ENCODE data around the gene AP2A2. TPM values are rescaled to one million over a fixed set of nuclear protein-coding genes. Genes with fewer than 3 reads are reported as not detected.

The AP2A2 gene
- total RNA-seq (2013) = 14.4 TPM
- polyA plus RNA-seq (10 to 100 TPM in 1 of 3 donors, 1 to 10 TPM in 2; 5.7 to 61.0 (median 8.2) TPM), polyA minus RNA-seq (25.5 and 31.0 TPM in 2 replicates), total RNA-seq (13.4 to 55.9 (median 35.4) reads per million in 11 experiments)

- H3K36me3 ChIP-seq (replicated peaks in 1 of 2; ENCODE audit: control insufficient read depth in 1 of 2, insufficient read depth in 2 of 2, low read length in 2 of 2) = peaks cover 0 to 5% of the 10 kb centered on the region in 2 donors
- peaks cover 45% of the 10 kb centered on the region for H3K79me2 ChIP-seq (ENCODE audit: insufficient read depth, low read length)
- intact Hi-C loops (cut with micrococcal nuclease) = loop anchor here in 1 of 2 donors (5.0 kb wide), 1 partner anchor 78 kb away; no protein-coding TSS in a partner anchor
- 4% methylated on average over 117 of the region's 124 CpGs for WGBS (ENCODE audit: insufficient coverage)
- no peaks in the 10 kb centered on the region for H3K9me3 Mint-ChIP-seq
- H3K27me3 ChIP-seq (ENCODE audit: control insufficient read depth in 2 of 2, insufficient read depth in 2 of 2, low read length in 2 of 2) = no peaks in the 10 kb centered on the region
- peak within 1 kb of the TSS; percentile 81 to 89 for H3K4me3 Mint-ChIP-seq
- peak within 1 kb of the TSS in 6 of 7 donors; percentile 2 to 85 (median 52) for H3K27ac Mint-ChIP-seq
- H3K36me3 Mint-ChIP-seq = peaks cover 8 to 18% of the 10 kb centered on the region in 2 donors
- peak within 1 kb of the TSS; percentile 66 to 81 (median 76) for H3K4me3 ChIP-seq (replicated peaks in 1 of 3; ENCODE audit: low read depth in 2 of 3, low read length in 3 of 3)
- H3K4me1 ChIP-seq (ENCODE audit: control insufficient read depth in 1 of 2, insufficient read depth in 2 of 2, low read length in 2 of 2) = peaks cover 13 to 15% of the 10 kb centered on the region in 2 donors
- H3K9me3 ChIP-seq (replicated peaks in 1 of 2; ENCODE audit: control insufficient read depth in 1 of 2, insufficient read depth in 1 of 2, low read length in 2 of 2) = no peaks in the 10 kb centered on the region
- peak; percentile 84 to 92 (median 86) for DNase-seq
- peak within 1 kb of the TSS in 1 of 2 donors; percentile 67 for H3K27ac ChIP-seq (ENCODE audit: low read depth in 1 of 2, low read length in 2 of 2)
- peaks cover 22% of the 10 kb centered on the region for H3K4me1 Mint-ChIP-seq
- peak within 1 kb of the TSS; percentile 73 for H3K9ac ChIP-seq (ENCODE audit: insufficient read depth, low read length, poor library complexity, severe bottlenecking)
- no peaks in the 10 kb centered on the region for H3K27me3 Mint-ChIP-seq (ENCODE audit: low read depth in 3 of 3)
- H4K20me1 ChIP-seq (ENCODE audit: insufficient read depth, low read length) = peaks cover 44% of the 10 kb centered on the region
- H3K4me2 ChIP-seq (replicated peaks; ENCODE audit: extremely low read depth, low read length, poor library complexity, severe bottlenecking) = peak within 1 kb of the TSS; percentile 93
- TF ChIP-seq CTCF (IDR thresholded peaks at IDR 0.05) = peak; percentile 92
- H2AFZ ChIP-seq (ENCODE audit: insufficient read depth, low read depth, low read length, poor library complexity, severe bottlenecking) = peak within 1 kb of the TSS; percentile 63
Observed at GRCh38 chr11:925496-926301, at the start of gene AP2A2. TSS of gene AP2A2 (plus strand) at chr11:925870. CDS start at chr11:926022, 152 bp downstream.

DNA sequence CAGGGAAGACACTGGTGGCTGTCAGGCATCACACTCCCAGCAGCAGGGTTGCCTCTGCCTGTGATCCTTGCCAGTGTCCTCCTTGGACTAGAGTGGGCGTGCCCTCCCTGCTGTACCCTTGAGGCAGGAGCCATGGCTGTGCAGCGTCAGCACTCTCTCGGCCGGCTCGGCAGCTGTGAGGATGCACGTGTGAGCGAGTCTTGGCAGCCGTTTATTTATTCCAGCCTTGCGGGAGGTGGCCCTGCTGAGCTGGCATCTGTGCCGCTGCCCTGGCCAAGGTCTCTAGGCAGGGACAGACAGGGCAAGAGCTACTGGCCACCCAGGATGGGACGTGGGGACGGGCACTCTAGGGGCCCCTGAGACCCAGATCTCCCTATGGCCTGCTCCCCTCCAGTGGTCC is 49.1 kb upstream of the AP2A2 start:
- 96% methylated on average over 12 of the region's 12 CpGs for WGBS (ENCODE audit: insufficient coverage)
- Histone ChIP-seq H3K79me2 (ENCODE audit: insufficient read depth, low read length) (no peaks in the 10 kb centered on the region), H3K9ac (ENCODE audit: insufficient read depth, low read length, poor library complexity, severe bottlenecking) (no peak overlapping the region), H3K27me3 (ENCODE audit: control insufficient read depth in 2 of 2, insufficient read depth in 2 of 2, low read length in 2 of 2) (no peaks in the 10 kb centered on the region), H3K4me2 (replicated peaks; ENCODE audit: extremely low read depth, low read length, poor library complexity, severe bottlenecking) (no peak overlapping the region), H3K4me3 (replicated peaks in 1 of 3; ENCODE audit: low read depth in 2 of 3, low read length in 3 of 3) (no peak overlapping the region), H3K9me3 (replicated peaks in 1 of 2; ENCODE audit: control insufficient read depth in 1 of 2, insufficient read depth in 1 of 2, low read length in 2 of 2) (no peaks in the 10 kb centered on the region), H3K36me3 (replicated peaks in 1 of 2; ENCODE audit: control insufficient read depth in 1 of 2, insufficient read depth in 2 of 2, low read length in 2 of 2) (peaks cover 3 to 11% of the 10 kb centered on the region in 2 donors), H3K4me1 (ENCODE audit: control insufficient read depth in 1 of 2, insufficient read depth in 2 of 2, low read length in 2 of 2) (no peaks in the 10 kb centered on the region), H3K27ac (ENCODE audit: low read depth in 1 of 2, low read length in 2 of 2) (no peak overlapping the region), H4K20me1 (ENCODE audit: insufficient read depth, low read length) (no peaks in the 10 kb centered on the region), H2AFZ (ENCODE audit: insufficient read depth, low read depth, low read length, poor library complexity, severe bottlenecking) (no peak overlapping the region)
- no peaks in the 10 kb centered on the region for H3K4me1 Mint-ChIP-seq
- no peak for TF ChIP-seq CTCF (IDR thresholded peaks at IDR 0.05)
- DNase-seq = no peak
- H3K27ac Mint-ChIP-seq = no peak overlapping the region
- H3K9me3 Mint-ChIP-seq = peaks cover 0 to 2% (median 0%) of the 10 kb centered on the region in 7 donors
- intact Hi-C loops (cut with micrococcal nuclease) = no loop called here
- peaks cover 0 to 1% (median 1%) of the 10 kb centered on the region in 3 donors for H3K27me3 Mint-ChIP-seq (ENCODE audit: low read depth in 3 of 3)
- no peak overlapping the region for H3K4me3 Mint-ChIP-seq
- peaks cover 13 to 27% of the 10 kb centered on the region in 2 donors for H3K36me3 Mint-ChIP-seq

All from CD14-positive monocyte (primary cell).